22Rv1 (cell line): ENCODE measurements around the gene ZNF280C.
"Not testable (repeated sequence)": the region's sequence is repeated elsewhere in the genome, so short reads cannot be mapped to it uniquely, and the experiment has no call there.

Source experiments
- H3K27ac ChIP-seq: fragments of 450-650 bp; 2 replicates; pipeline ENCODE4 v1.5.1; 2017
- ZFX ChIP-seq: fragments of 450-650 bp; IDR thresholded peaks from 2 replicates; pipeline ENCODE4 v1.6.1; 2017; ENCODE audit warnings: antibody characterized with exemption, borderline replicate concordance
- TF ChIP-seq, protein P1 (sequence below): fragments of 450-650 bp; IDR thresholded peaks from 2 replicates; pipeline ENCODE4 v1.5.1; 2017; ENCODE audit warnings: mild to moderate bottlenecking

Gene ZNF280C

DNA sequence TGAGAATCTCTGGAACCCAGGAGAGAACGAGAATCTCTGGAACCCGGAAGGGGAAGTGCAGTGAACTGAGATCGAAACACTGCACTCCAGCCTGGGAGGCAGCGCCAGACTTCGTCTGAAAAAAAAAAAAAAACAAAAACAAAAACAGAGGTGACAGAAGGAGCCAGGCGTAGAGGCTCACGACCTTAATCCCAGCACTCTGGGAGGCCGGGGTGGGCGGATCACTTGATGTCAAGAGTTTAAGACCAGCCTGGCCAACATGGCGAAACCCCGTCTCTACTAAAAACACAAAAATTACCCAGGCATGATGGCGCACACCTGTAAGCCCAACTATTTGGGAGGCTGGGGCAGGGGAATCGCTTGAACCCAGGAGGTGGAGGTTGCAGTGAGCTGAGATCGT, 17.0 kb downstream of the ZNF280C start:
- no peak for TF ChIP-seq ZFX
- TF ChIP-seq, protein P1, sequence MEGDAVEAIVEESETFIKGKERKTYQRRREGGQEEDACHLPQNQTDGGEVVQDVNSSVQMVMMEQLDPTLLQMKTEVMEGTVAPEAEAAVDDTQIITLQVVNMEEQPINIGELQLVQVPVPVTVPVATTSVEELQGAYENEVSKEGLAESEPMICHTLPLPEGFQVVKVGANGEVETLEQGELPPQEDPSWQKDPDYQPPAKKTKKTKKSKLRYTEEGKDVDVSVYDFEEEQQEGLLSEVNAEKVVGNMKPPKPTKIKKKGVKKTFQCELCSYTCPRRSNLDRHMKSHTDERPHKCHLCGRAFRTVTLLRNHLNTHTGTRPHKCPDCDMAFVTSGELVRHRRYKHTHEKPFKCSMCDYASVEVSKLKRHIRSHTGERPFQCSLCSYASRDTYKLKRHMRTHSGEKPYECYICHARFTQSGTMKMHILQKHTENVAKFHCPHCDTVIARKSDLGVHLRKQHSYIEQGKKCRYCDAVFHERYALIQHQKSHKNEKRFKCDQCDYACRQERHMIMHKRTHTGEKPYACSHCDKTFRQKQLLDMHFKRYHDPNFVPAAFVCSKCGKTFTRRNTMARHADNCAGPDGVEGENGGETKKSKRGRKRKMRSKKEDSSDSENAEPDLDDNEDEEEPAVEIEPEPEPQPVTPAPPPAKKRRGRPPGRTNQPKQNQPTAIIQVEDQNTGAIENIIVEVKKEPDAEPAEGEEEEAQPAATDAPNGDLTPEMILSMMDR: no peak
- H3K27ac ChIP-seq: no peak overlapping the region

DNA sequence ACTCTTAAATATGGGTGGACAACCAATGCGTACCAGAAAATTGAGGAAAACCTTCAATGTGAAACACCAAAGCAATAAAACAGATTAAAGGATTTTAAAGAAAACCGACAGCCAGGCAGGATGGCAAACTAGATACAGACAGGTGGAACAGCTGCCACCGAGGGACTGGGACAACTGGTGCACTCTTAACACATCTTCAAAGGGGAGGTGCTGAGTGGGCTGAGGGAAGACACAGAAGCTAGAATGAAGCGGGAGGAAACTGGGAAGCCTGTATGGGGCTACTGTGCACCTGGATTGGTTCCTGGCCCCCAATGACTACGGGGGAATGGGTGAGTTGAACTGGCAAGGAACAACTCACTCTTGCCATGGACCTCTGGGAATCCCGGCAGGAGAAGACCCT, 20.7 kb downstream of the ZNF280C start:
- TF ChIP-seq, protein P1: no peak
- TF ChIP-seq ZFX: no peak
- H3K27ac ChIP-seq: no peak overlapping the region

DNA sequence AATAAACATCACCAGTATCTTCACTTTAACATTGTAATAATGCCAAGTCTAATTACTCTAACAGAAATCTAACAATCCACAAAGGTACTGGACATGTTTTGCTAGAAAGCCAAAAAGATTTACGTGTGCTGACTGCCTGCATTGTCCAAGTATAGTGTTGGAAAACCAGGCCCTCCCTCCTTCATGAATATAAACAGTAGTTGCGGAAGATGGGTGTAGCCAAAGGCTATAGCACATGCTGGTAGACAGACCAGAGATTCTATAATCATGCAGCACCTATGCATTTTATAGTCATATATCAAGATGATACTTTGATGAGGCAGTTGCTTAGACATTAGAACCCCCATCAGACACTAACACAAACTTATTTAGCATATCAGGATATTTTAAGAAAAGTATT, 22.6 kb downstream of the ZNF280C start:
- no peak overlapping the region for H3K27ac ChIP-seq
- TF ChIP-seq, protein P1: no peak
- TF ChIP-seq ZFX: no peak

DNA sequence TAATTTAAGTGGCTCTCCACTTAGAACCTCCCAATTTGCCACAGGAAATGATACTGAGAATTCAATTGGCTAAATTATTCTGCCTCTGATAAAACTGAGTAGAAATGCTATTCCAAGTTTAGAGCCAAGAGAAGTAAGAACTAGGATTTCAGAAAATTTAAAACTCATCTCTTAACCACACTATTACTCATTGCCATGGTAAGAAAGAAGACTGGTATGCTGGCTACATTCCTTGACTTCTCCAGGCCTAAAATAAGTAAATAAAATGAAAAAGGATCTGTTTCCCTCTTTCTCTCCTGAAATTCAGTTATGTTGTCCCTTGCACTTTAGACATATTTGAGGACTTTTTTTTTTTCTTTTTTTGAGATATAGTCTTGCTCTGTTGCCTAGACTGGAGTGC, 23.3 kb downstream of the ZNF280C start:
- H3K27ac ChIP-seq: no peak overlapping the region
- no peak for TF ChIP-seq ZFX
- TF ChIP-seq, protein P1: no peak

DNA sequence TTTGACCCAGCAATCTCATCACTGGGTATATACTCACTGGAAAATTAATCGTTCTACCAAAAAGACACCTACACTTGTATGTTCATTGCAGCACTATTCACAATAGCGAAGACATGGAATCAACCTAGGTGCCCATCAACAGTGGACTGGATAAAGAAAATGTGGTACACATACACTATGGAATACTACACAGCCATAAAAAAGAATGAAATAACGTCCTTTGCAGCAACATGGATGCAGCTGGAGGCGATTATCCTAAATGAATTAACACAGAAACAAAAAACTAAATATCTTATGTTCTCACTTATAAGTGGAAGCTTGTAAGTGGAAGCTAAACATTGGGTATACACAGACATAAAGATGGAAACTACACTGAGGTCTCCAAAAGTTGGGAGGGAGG, 37.5 kb downstream of the ZNF280C start:
- H3K27ac ChIP-seq: not testable (repeated sequence)

DNA sequence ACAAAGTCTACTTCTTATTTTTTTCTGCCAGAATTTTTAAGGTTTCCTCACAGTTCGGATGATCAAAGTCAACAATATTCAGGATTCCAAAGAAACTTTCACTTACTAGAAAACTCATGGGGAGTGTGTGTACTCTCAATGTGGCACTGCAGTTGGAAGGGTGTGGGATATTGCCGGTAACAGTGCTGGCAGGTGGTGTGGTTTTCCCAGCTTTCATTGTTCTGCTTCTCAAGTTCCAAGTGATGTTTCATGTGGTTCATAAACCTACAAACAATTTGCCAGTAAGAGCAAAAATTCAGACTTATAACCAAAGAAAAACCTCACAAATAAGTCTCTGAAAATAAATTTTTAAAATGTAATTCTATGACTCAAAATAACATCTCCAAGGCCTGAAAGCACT, 39.8 kb downstream of the ZNF280C start:
- H3K27ac ChIP-seq: no peak overlapping the region
- no peak for TF ChIP-seq ZFX
- TF ChIP-seq, protein P1: no peak

DNA sequence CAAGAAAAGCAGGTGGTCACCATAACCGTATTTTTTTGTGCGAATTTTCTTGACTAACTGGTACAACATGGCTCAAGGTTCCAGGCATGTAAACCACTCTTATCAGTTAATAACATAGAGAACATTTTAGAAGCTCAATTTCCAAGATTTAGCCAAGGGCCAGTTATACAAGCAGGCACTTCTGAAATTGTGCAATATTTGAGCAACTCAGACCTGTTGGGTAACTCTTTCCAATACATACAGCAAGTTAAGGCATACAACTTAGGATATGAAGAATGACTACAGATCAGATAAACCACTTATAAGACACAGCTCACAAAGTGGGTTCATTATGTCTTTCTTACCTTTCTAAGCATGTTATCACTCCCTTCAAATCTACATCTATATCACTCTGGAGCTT, 43.9 kb downstream of the ZNF280C start:
- H3K27ac ChIP-seq: no peak overlapping the region
- no peak for TF ChIP-seq ZFX
- TF ChIP-seq, protein P1: no peak

DNA sequence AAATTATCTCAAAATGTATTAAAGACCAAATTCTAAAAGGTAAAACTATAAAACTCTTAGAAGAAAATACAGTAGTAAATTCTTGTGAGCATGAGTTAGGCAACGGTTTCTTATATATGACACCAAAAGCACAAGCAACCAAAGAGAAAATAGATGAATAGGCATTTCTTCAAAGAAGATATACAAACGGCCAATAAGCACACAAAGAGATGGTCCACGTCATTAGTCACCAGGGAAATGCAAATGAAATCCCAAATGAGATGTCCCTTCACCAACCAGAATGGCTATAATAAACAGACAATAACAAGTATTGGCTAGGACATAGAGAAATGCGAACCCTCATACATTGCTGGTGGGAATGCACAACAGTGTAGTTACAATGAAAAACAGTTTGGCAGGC, 52.4 kb downstream of the ZNF280C start:
- no peak overlapping the region for H3K27ac ChIP-seq
- TF ChIP-seq, protein P1: no peak
- no peak for TF ChIP-seq ZFX
